ENCODE results near the gene TMEM164.

TMEM164 gene

GRCh38 chrX:110056419-110056818 lies 53.5 kb downstream of the TMEM164 start:
- DNase-seq (ENCODE audit: insufficient read length, low spot score) (no peak), FAIRE-seq (peak; percentile 87)
- TF ChIP-seq, protein P1, sequence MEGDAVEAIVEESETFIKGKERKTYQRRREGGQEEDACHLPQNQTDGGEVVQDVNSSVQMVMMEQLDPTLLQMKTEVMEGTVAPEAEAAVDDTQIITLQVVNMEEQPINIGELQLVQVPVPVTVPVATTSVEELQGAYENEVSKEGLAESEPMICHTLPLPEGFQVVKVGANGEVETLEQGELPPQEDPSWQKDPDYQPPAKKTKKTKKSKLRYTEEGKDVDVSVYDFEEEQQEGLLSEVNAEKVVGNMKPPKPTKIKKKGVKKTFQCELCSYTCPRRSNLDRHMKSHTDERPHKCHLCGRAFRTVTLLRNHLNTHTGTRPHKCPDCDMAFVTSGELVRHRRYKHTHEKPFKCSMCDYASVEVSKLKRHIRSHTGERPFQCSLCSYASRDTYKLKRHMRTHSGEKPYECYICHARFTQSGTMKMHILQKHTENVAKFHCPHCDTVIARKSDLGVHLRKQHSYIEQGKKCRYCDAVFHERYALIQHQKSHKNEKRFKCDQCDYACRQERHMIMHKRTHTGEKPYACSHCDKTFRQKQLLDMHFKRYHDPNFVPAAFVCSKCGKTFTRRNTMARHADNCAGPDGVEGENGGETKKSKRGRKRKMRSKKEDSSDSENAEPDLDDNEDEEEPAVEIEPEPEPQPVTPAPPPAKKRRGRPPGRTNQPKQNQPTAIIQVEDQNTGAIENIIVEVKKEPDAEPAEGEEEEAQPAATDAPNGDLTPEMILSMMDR (IDR thresholded peaks at IDR 0.05; ENCODE audit: insufficient read depth, missing control alignments) = no peak

- FAIRE-seq = peak; percentile 35
- TF ChIP-seq, protein P1 (IDR thresholded peaks at IDR 0.05; ENCODE audit: insufficient read depth, missing control alignments) = no peak
- no peak for DNase-seq (ENCODE audit: insufficient read length, low spot score)
Observed at GRCh38 chrX:110059410-110059809, 56.5 kb downstream of the TMEM164 start.

DNA sequence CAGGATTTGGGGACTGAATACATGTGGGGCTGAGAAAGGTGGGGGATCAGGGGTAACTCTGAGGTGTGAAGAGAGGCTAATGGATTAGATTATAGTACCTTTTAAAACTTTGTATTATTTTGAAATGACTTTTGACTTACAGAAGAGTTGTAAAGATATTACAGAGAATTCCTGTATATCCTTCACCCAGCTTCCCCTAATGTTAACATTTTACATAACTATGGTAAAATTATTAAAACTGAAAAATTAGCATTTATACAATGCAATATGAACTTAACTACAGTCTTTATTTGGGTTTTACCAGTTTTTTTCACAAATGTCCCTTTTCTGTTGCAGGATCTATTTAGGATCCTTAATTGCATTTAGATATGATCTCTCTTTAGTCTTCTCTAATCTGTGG lies 57.4 kb downstream of the TMEM164 start:
- TF ChIP-seq, protein P1 (IDR thresholded peaks at IDR 0.05; ENCODE audit: insufficient read depth, missing control alignments) = no peak
- FAIRE-seq (no peak), DNase-seq (ENCODE audit: insufficient read length, low spot score) (no peak)

DNA sequence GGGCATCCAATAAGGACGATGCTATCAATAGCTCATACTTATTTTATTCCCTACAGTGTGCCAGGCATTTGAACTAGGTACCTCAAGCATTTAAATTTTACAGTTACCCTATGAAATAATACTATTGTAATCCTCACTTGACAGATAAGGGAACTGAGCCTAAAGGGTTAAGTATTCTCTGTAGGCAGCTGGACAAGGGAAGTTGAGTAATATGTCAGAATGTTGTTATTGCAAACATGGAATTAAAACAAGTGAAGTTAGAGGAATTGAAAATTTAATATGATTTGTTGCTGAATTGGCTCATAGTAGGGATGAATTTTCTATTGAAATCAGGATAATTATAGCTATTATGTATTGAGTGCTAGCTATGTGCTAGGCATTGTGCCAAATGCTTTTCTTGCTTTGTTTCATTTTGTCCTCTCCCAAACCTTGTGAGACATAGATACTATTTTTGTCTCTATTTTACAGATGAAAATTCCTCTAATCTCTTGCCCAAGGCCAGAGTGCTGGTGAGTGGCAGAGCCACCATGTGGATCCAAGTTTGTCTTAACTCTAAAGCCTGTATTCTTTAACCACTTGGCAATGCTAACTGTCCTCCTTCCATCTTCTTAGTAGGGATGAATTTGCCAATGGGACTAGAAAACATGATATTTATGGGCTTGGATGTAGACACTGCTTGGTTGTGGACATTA lies 58.1 kb downstream of the TMEM164 start:
- TF ChIP-seq, protein P1 (IDR thresholded peaks at IDR 0.05; ENCODE audit: insufficient read depth, missing control alignments) = no peak
- FAIRE-seq (peak; percentile 61), DNase-seq (ENCODE audit: insufficient read length, low spot score) (no peak)

DNA sequence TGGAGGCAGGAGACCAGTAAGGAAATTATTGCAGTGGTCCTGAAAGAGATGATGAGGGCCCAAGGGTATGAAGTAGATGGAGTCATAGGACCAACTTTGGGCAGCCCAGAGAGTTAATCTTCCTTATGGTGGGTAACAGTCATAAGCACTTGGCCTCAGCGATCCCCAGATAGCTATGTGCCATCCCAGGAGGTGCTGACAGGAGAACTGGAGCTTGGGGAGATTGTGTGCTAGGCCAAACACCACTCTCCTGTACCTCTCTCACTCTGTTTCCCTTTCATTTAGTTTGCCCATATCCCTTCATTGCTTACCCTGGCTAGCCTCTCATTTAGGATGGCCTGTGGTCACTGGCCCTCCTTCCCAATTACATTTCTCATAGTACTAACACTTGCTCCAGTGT lies 60.0 kb downstream of the TMEM164 start:
- TF ChIP-seq, protein P1 (IDR thresholded peaks at IDR 0.05; ENCODE audit: insufficient read depth, missing control alignments) = no peak
- DNase-seq (ENCODE audit: insufficient read length, low spot score) = no peak
- FAIRE-seq = no peak

GRCh38 chrX:110066488-110067225 lies 63.7 kb downstream of the TMEM164 start:
- DNase-seq (ENCODE audit: insufficient read length, low spot score) (no peak), FAIRE-seq (no peak)

More at GRCh38 chrX:110066488-110067225, 63.7 kb downstream of the TMEM164 start:
- TF ChIP-seq, protein P1 (IDR thresholded peaks at IDR 0.05; ENCODE audit: insufficient read depth, missing control alignments) = no peak
